Measurements from ENCODE around the gene CLEC9A.

CLEC9A gene

DNA sequence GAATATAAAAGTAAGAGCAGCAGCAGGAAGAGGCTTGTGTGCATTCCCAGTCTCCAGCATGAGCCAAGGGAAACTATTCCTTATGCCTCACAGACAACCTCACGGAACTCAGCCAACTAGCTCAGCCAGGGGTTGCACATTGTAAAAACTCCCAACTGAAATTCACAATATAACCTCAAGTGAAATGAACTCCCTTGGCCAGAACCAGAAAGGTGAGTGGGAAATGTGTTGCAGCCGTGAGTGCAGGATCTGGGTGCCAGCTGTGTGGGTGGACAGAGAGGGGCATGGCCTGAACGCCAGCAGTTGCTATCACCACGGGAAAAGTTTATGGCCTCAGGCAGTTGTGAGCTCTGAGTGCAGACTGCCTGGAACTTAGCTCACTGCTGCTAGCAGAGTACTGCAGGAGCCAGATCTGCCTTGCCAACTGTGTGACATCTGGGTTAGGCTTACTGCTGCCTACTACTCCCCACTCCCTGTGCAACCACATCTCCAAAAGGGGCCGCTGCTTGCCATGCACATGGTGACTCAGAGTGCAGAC, 70.6 kb downstream of the CLEC9A start:
- H3K27ac ChIP-seq (ENCODE audit: insufficient read depth, low read length, poor library complexity, severe bottlenecking) = no peak overlapping the region
- H3K4me1 ChIP-seq (ENCODE audit: control insufficient read depth, insufficient read depth, low read length, poor library complexity, severe bottlenecking) = no peaks in the 10 kb centered on the region
- no peak for DNase-seq
- no peaks in the 10 kb centered on the region for H3K36me3 ChIP-seq (ENCODE audit: control insufficient read depth, insufficient read depth, low read length)
- no peaks in the 10 kb centered on the region for H3K27me3 ChIP-seq (replicated peaks; ENCODE audit: control insufficient read depth, insufficient read depth, low read length, poor library complexity, severe bottlenecking)
- no peak overlapping the region for H3K4me3 ChIP-seq (ENCODE audit: insufficient read depth, low read depth, low read length, poor library complexity, severe bottlenecking)
- H3K9me3 ChIP-seq (ENCODE audit: control insufficient read depth, low read length) = no peaks in the 10 kb centered on the region

DNA sequence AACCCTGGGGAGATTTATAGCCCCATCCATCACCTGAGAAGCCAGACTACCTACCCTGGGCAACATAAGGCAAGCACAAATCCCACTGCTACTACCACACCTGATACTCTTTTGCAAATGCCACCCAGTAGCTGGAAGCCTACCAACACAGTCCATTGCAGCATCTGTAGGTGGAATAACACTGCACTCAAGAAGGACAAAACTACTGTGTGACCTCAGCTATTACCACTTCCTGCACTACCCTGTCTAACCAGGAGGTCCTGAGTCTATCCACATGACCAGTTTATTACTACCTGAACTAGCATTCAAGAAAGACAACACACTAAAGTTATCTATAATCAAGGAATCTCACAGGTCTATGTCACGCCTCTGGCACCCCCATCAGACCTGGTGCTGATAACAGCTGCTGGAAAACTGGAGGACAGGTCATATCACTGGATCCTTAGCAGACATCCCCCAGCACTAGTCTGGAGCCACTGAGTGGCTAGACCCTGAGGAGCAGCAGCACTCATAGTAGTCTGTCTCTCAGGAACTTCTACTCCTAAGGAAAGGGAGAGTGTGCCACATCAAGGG, 71.3 kb downstream of the CLEC9A start:
- Histone ChIP-seq H3K4me3 (ENCODE audit: insufficient read depth, low read depth, low read length, poor library complexity, severe bottlenecking) (no peak overlapping the region), H3K9me3 (ENCODE audit: control insufficient read depth, low read length) (no peaks in the 10 kb centered on the region), H3K4me1 (ENCODE audit: control insufficient read depth, insufficient read depth, low read length, poor library complexity, severe bottlenecking) (no peaks in the 10 kb centered on the region), H3K27me3 (replicated peaks; ENCODE audit: control insufficient read depth, insufficient read depth, low read length, poor library complexity, severe bottlenecking) (no peaks in the 10 kb centered on the region), H3K36me3 (ENCODE audit: control insufficient read depth, insufficient read depth, low read length) (no peaks in the 10 kb centered on the region), H3K27ac (ENCODE audit: insufficient read depth, low read length, poor library complexity, severe bottlenecking) (no peak overlapping the region)
- no peak for DNase-seq

DNA sequence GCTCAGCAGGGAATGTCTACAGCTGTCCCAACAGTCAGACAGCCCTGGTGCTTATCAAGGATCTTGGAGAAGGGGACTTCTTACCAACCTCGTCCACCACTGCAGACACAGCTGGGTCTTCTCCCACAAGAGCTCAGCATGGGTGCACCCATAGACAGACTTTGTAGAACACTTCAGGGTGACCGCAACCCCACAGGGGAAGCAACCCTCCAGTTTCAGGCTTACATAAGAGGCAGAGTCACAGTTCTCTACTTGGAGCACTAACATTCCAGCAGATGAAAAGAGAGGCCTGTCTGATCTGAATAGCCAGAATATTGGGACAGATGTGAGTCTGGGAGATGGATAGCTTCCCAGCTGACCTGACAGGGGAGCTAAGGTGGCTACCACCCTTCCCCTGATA, 71.8 kb downstream of the CLEC9A start:
- no peak overlapping the region for H3K27ac ChIP-seq (ENCODE audit: insufficient read depth, low read length, poor library complexity, severe bottlenecking)
- no peaks in the 10 kb centered on the region for H3K4me1 ChIP-seq (ENCODE audit: control insufficient read depth, insufficient read depth, low read length, poor library complexity, severe bottlenecking)
- H3K36me3 ChIP-seq (ENCODE audit: control insufficient read depth, insufficient read depth, low read length) = no peaks in the 10 kb centered on the region
- H3K27me3 ChIP-seq (replicated peaks; ENCODE audit: control insufficient read depth, insufficient read depth, low read length, poor library complexity, severe bottlenecking) = no peaks in the 10 kb centered on the region
- no peak overlapping the region for H3K4me3 ChIP-seq (ENCODE audit: insufficient read depth, low read depth, low read length, poor library complexity, severe bottlenecking)
- H3K9me3 ChIP-seq (ENCODE audit: control insufficient read depth, low read length) = no peaks in the 10 kb centered on the region
- no peak for DNase-seq

DNA sequence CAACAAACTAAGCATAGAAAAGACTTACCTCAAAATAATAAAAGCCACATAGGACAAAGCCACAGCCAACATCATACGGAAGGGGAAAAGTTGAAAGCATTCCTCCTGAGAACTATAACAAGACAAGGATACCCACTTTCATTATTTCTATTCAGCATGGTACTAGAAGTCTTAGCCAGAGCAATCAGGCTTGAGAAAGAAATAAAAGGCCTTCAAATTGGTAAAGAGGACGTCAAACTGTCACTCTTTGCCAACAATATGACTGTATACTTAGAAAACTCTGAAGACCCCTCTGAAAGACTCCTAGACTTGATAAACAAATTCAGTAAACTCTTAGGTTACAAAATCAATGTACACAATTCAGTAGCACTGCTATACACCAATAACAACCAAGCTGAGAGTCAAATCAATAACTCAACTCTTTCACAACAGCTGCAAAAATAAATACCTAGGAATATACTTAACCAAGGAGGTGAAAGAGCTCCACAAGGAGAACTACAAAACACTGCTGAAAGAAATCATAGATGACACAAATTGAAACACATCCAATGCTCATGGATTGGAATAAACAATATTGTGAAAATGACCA, 79.9 kb downstream of the CLEC9A start:
- Histone ChIP-seq H3K27ac (ENCODE audit: insufficient read depth, low read length, poor library complexity, severe bottlenecking) (no peak overlapping the region), H3K4me1 (ENCODE audit: control insufficient read depth, insufficient read depth, low read length, poor library complexity, severe bottlenecking) (no peaks in the 10 kb centered on the region), H3K36me3 (ENCODE audit: control insufficient read depth, insufficient read depth, low read length) (no peaks in the 10 kb centered on the region), H3K9me3 (ENCODE audit: control insufficient read depth, low read length) (no peaks in the 10 kb centered on the region), H3K4me3 (ENCODE audit: insufficient read depth, low read depth, low read length, poor library complexity, severe bottlenecking) (no peak overlapping the region), H3K27me3 (replicated peaks; ENCODE audit: control insufficient read depth, insufficient read depth, low read length, poor library complexity, severe bottlenecking) (no peaks in the 10 kb centered on the region)
- no peak for DNase-seq

- DNase-seq = no peak
- no peaks in the 10 kb centered on the region for H3K4me1 ChIP-seq (ENCODE audit: control insufficient read depth, insufficient read depth, low read length, poor library complexity, severe bottlenecking)
- H3K27me3 ChIP-seq (replicated peaks; ENCODE audit: control insufficient read depth, insufficient read depth, low read length, poor library complexity, severe bottlenecking) = no peaks in the 10 kb centered on the region
- no peak overlapping the region for H3K27ac ChIP-seq (ENCODE audit: insufficient read depth, low read length, poor library complexity, severe bottlenecking)
- no peaks in the 10 kb centered on the region for H3K9me3 ChIP-seq (ENCODE audit: control insufficient read depth, low read length)
- H3K36me3 ChIP-seq (ENCODE audit: control insufficient read depth, insufficient read depth, low read length) = no peaks in the 10 kb centered on the region
- no peak overlapping the region for H3K4me3 ChIP-seq (ENCODE audit: insufficient read depth, low read depth, low read length, poor library complexity, severe bottlenecking)
Measured at GRCh38 chr12:10111451-10111850, 81.0 kb downstream of the CLEC9A start.

GRCh38 chr12:10113075-10113474, 82.6 kb downstream of the CLEC9A start:
- H3K27ac ChIP-seq (ENCODE audit: insufficient read depth, low read length, poor library complexity, severe bottlenecking) = no peak overlapping the region
- no peaks in the 10 kb centered on the region for H3K27me3 ChIP-seq (replicated peaks; ENCODE audit: control insufficient read depth, insufficient read depth, low read length, poor library complexity, severe bottlenecking)
- no peak for DNase-seq
- H3K9me3 ChIP-seq (ENCODE audit: control insufficient read depth, low read length) = no peaks in the 10 kb centered on the region
- H3K4me1 ChIP-seq (ENCODE audit: control insufficient read depth, insufficient read depth, low read length, poor library complexity, severe bottlenecking) = no peaks in the 10 kb centered on the region
- H3K36me3 ChIP-seq (ENCODE audit: control insufficient read depth, insufficient read depth, low read length) = no peaks in the 10 kb centered on the region
- H3K4me3 ChIP-seq (ENCODE audit: insufficient read depth, low read depth, low read length, poor library complexity, severe bottlenecking) = no peak overlapping the region

- H3K36me3 ChIP-seq (ENCODE audit: control insufficient read depth, insufficient read depth, low read length) = no peaks in the 10 kb centered on the region
- no peaks in the 10 kb centered on the region for H3K27me3 ChIP-seq (replicated peaks; ENCODE audit: control insufficient read depth, insufficient read depth, low read length, poor library complexity, severe bottlenecking)
- DNase-seq = no peak
- no peak overlapping the region for H3K27ac ChIP-seq (ENCODE audit: insufficient read depth, low read length, poor library complexity, severe bottlenecking)
- H3K4me3 ChIP-seq (ENCODE audit: insufficient read depth, low read depth, low read length, poor library complexity, severe bottlenecking) = no peak overlapping the region
- H3K9me3 ChIP-seq (ENCODE audit: control insufficient read depth, low read length) = no peaks in the 10 kb centered on the region
- H3K4me1 ChIP-seq (ENCODE audit: control insufficient read depth, insufficient read depth, low read length, poor library complexity, severe bottlenecking) = no peaks in the 10 kb centered on the region
Measured at GRCh38 chr12:10113920-10114319, 83.4 kb downstream of the CLEC9A start.

DNA sequence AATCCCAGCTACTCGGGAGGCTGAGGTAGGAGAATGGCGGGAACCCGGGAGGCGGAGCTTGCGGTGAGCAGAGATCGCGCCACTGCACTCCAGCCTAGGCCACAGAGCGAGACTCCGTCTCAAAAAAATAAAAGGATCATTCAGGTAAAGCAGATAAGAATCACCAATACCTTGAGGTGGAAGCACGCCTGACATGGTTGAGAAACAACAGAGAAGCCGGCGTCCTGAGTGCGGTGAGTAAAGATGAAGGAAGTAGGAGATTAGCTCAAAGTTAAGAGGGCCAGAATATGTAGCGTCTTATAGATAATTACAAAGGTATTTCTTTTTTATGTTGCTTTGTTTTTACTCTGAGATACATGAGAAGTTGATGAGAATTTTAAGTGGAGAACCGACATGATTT, 84.8 kb downstream of the CLEC9A start:
- DNase-seq = no peak
- no peaks in the 10 kb centered on the region for H3K27me3 ChIP-seq (replicated peaks; ENCODE audit: control insufficient read depth, insufficient read depth, low read length, poor library complexity, severe bottlenecking)
- H3K36me3 ChIP-seq (ENCODE audit: control insufficient read depth, insufficient read depth, low read length) = no peaks in the 10 kb centered on the region
- no peaks in the 10 kb centered on the region for H3K9me3 ChIP-seq (ENCODE audit: control insufficient read depth, low read length)
- no peak overlapping the region for H3K27ac ChIP-seq (ENCODE audit: insufficient read depth, low read length, poor library complexity, severe bottlenecking)
- no peak overlapping the region for H3K4me3 ChIP-seq (ENCODE audit: insufficient read depth, low read depth, low read length, poor library complexity, severe bottlenecking)
- H3K4me1 ChIP-seq (ENCODE audit: control insufficient read depth, insufficient read depth, low read length, poor library complexity, severe bottlenecking) = no peaks in the 10 kb centered on the region
